DND-41 (cell line): ENCODE results near the gene PIAS3.
A peak's percentile ranks its signal among the peaks of the same experiment; 100 is the strongest.
"Not testable (repeated sequence)": the region's sequence is repeated elsewhere in the genome, so short reads cannot be mapped to it uniquely, and the experiment has no call there.

ENCODE experiments used
- ATAC-seq: fragments of 200-7000 bp; cut with Tn5 transposase; 3 replicates; pipeline ENCODE4 v1.9.1; 2021; ENCODE audit warnings: low read depth; ENCODE audit not compliant: insufficient read depth
- DNase-seq: peaks from one replicate; pipeline ENCODE4 v3.0.0-alpha.2; 2020
- H2AFZ ChIP-seq: 2 replicates; pipeline ENCODE4 v1.6.0; 2012; ENCODE audit warnings: low read depth, low read length
- H3K27ac ChIP-seq: 2 replicates; pipeline ENCODE4 v1.5.1; 2012; ENCODE audit warnings: low read length, inconsistent platforms
- H3K27me3 ChIP-seq: fragments of 200-600 bp; sonication (generic); 2 replicates; pipeline ENCODE4 v1.6.0; 2012; ENCODE audit warnings: low read length, mild to moderate bottlenecking, inconsistent platforms; ENCODE audit not compliant: insufficient read depth, poor library complexity
- H3K36me3 ChIP-seq: 2 replicates; pipeline ENCODE4 v1.5.1; 2012; ENCODE audit warnings: low read length, inconsistent platforms; ENCODE audit not compliant: insufficient read depth
- H3K4me1 ChIP-seq: 2 replicates; pipeline ENCODE4 v1.5.1; 2012; ENCODE audit warnings: mild to moderate bottlenecking, low read length; ENCODE audit not compliant: insufficient read depth
- H3K4me2 ChIP-seq: 2 replicates; pipeline ENCODE4 v1.6.0; 2012; ENCODE audit warnings: mild to moderate bottlenecking, moderate library complexity, low read length, inconsistent platforms; ENCODE audit not compliant: insufficient read depth
- H3K4me3 ChIP-seq, 2 experiments: fragments of 200-600 bp in 1 of 2; shearing (Covaris generic) in 1 of 2; 2 replicates each; pipeline ENCODE4 v1.5.1; 2012 to 2016; ENCODE audit warnings: inconsistent platforms in 2 of 2, low read length in 2 of 2, mild to moderate bottlenecking in 2 of 2, low read depth in 1 of 2, moderate library complexity in 1 of 2
- H3K79me2 ChIP-seq: 2 replicates; pipeline ENCODE4 v1.6.0; 2012; ENCODE audit warnings: low read length, inconsistent platforms; ENCODE audit not compliant: insufficient read depth
- H3K9ac ChIP-seq: 2 replicates; pipeline ENCODE4 v1.6.0; 2012; ENCODE audit warnings: low read depth, mild to moderate bottlenecking, inconsistent platforms, low read length, moderate library complexity
- H3K9me3 ChIP-seq: 2 replicates; pipeline ENCODE4 v1.5.1; 2012; ENCODE audit warnings: low read length, moderate library complexity, mild to moderate bottlenecking, inconsistent platforms; ENCODE audit not compliant: insufficient read depth, severe bottlenecking
- H4K20me1 ChIP-seq: 2 replicates; pipeline ENCODE4 v1.6.0; 2012; ENCODE audit warnings: low read length; ENCODE audit not compliant: insufficient read depth
- EZH2 ChIP-seq: IDR thresholded peaks from 3 replicates; pipeline ENCODE4 v1.6.1; 2012; ENCODE audit warnings: borderline replicate concordance, low read depth, mild to moderate bottlenecking, moderate library complexity, low read length, inconsistent platforms; ENCODE audit not compliant: severe bottlenecking
- TF ChIP-seq, protein P1 (sequence below): IDR thresholded peaks from 2 replicates; pipeline ENCODE4 v1.5.1; 2012; ENCODE audit warnings: borderline replicate concordance, low read length, moderate library complexity, mild to moderate bottlenecking; ENCODE audit not compliant: poor library complexity, severe bottlenecking; ENCODE audit errors: extremely low read depth

Gene PIAS3

DNA sequence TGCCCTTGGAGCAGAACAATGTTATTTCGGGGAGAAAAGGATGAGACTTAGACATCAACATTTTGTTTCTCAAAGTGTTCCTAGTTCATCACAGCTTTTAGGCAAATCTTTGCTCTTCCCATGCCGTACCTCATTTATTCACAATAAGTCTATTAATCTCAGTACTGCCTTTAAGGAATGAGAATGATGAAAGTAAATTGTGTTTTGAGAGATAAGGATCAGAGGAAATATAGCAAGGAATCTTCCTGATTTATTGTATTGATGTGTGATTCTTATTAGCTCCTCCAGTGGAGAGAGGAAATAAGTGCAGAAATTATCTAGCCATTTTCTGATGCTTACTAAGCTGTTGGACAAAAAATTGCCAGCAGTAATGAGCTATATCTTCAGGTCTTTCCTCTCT lies 32.9 kb downstream of the PIAS3 start:
- H2AFZ ChIP-seq, result no peak overlapping the region
- H3K27ac ChIP-seq, result no peak overlapping the region
- DNase-seq (no peak), ATAC-seq (no peak)
- TF ChIP-seq, protein P1, sequence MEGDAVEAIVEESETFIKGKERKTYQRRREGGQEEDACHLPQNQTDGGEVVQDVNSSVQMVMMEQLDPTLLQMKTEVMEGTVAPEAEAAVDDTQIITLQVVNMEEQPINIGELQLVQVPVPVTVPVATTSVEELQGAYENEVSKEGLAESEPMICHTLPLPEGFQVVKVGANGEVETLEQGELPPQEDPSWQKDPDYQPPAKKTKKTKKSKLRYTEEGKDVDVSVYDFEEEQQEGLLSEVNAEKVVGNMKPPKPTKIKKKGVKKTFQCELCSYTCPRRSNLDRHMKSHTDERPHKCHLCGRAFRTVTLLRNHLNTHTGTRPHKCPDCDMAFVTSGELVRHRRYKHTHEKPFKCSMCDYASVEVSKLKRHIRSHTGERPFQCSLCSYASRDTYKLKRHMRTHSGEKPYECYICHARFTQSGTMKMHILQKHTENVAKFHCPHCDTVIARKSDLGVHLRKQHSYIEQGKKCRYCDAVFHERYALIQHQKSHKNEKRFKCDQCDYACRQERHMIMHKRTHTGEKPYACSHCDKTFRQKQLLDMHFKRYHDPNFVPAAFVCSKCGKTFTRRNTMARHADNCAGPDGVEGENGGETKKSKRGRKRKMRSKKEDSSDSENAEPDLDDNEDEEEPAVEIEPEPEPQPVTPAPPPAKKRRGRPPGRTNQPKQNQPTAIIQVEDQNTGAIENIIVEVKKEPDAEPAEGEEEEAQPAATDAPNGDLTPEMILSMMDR, result peak; percentile 18
- no peak for TF ChIP-seq EZH2
- peak overlapping the region; percentile 85; the same call in 1 of the 2 replicates for H3K4me2 ChIP-seq
- H3K9ac ChIP-seq, result peak overlapping the region; percentile 84; the same call in 1 of the 2 replicates
- no peak overlapping the region for H3K4me3 ChIP-seq
- no peaks in the 10 kb centered on the region for H4K20me1 ChIP-seq
- peaks cover 53% of the 10 kb centered on the region for H3K36me3 ChIP-seq
- no peaks in the 10 kb centered on the region for H3K27me3 ChIP-seq
- peaks cover 43% of the 10 kb centered on the region for H3K79me2 ChIP-seq
- H3K9me3 ChIP-seq, result no peaks in the 10 kb centered on the region
- H3K4me1 ChIP-seq, result peaks cover 25% of the 10 kb centered on the region

DNA sequence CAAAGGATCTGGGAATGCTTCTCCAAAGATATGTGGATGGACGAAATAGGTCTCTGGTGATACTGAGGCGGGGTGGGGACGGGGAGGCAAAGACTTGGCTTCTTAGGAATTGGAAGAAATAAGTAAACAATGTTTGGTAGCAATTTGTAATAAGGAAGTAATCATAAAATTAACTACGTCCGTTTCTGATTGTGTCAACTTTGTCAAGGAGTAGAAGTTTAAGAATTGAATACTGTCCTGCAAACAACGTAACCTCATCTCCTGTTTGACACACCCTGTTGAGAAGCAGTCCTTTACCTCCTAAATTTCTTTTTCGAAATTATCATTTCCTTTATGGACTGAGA lies 34.4 kb downstream of the PIAS3 start:
- DNase-seq (no peak), ATAC-seq (no peak; the same call in 2 of the 3 replicates)
- peaks cover 37% of the 10 kb centered on the region for H3K36me3 ChIP-seq
- H3K4me2 ChIP-seq, result peak overlapping the region; percentile 85
- no peaks in the 10 kb centered on the region for H3K9me3 ChIP-seq
- peak overlapping the region; percentile 99 for H2AFZ ChIP-seq
- peaks cover 25% of the 10 kb centered on the region for H3K4me1 ChIP-seq
- peak overlapping the region; percentile 84 for H3K9ac ChIP-seq
- H3K4me3 ChIP-seq, result peak overlapping the region; percentile 80 to 86
- peak overlapping the region; percentile 88 for H3K27ac ChIP-seq
- TF ChIP-seq, protein P1, result no peak
- TF ChIP-seq EZH2, result no peak
- peaks cover 43% of the 10 kb centered on the region for H3K79me2 ChIP-seq
- no peaks in the 10 kb centered on the region for H3K27me3 ChIP-seq
- H4K20me1 ChIP-seq, result no peaks in the 10 kb centered on the region

- Histone ChIP-seq H3K4me3 (peak within 1 kb of the TSS; percentile 80 to 86), H4K20me1 (no peaks in the 10 kb centered on the region), H3K4me2 (peak within 1 kb of the TSS; percentile 85), H3K36me3 (peaks cover 31% of the 10 kb centered on the region), H3K4me1 (peaks cover 25% of the 10 kb centered on the region), H3K9ac (peak within 1 kb of the TSS; percentile 84), H3K27me3 (no peaks in the 10 kb centered on the region), H2AFZ (peak within 1 kb of the TSS; percentile 99), H3K79me2 (peaks cover 48% of the 10 kb centered on the region), H3K9me3 (no peaks in the 10 kb centered on the region), H3K27ac (peak within 1 kb of the TSS; percentile 88)
- ATAC-seq (peak; percentile 97), DNase-seq (peak; percentile 92)
- no peak for TF ChIP-seq EZH2
- TF ChIP-seq, protein P1, result no peak
These were observed 35.0 kb downstream of the PIAS3 start, which contains the start of the genes POLR3C and RNF115 for GRCh38 chr1:145823565-145824498. Gene POLR3C, plus strand, starts transcription at chr1:145824200. Its CDS starts 1,577 bp downstream, at chr1:145825777. Gene RNF115, minus strand, starts transcription at chr1:145824095. Its CDS starts 222 bp downstream, at chr1:145823873.

DNA sequence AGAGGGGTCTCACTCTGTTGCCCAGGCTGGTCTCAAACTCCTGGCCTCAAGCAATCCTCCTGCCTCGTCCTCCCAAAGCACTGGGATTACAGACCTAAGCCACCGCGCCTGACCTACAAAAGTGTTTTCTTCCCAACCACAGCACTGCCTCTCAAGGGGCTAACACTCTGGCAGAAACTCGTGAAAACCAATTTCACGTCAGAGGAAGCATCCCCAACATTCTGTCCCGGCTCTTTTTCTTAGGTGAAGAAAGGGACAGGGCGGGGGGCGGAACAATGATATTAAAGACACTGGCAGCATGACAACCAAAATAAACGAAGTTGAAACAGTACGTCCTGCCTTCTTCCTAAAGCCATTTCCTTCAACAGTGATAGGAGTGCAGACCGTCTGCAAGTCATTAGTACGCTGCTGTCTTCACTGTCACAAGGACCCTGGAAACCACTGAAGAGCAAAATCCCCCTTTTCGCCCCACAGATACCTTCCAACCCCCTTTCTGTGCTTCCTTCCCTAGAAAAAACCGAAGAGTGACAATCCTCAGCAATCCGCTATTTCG lies 36.0 kb downstream of the PIAS3 start:
- H3K27me3 ChIP-seq, H3K9me3 ChIP-seq, H3K27ac ChIP-seq, DNase-seq, ATAC-seq, H2AFZ ChIP-seq, H3K9ac ChIP-seq, H4K20me1 ChIP-seq: not testable (repeated sequence)
- Histone ChIP-seq H3K4me3 (peak overlapping the region in 1 of 2 experiments; percentile 40; a peak in 1 of 4 replicates), H3K4me1 (peaks cover 25% of the 10 kb centered on the region), H3K36me3 (peaks cover 21% of the 10 kb centered on the region), H3K79me2 (peaks cover 51% of the 10 kb centered on the region), H3K4me2 (peak overlapping the region; percentile 44; the same call in 1 of the 2 replicates)

- H3K27me3 ChIP-seq, H3K4me2 ChIP-seq, H3K27ac ChIP-seq, H3K4me1 ChIP-seq, H2AFZ ChIP-seq, H4K20me1 ChIP-seq, ATAC-seq, H3K9me3 ChIP-seq, H3K4me3 ChIP-seq, H3K36me3 ChIP-seq, DNase-seq, H3K9ac ChIP-seq: not testable (repeated sequence)
- H3K79me2 ChIP-seq, result peaks cover 21% of the 10 kb centered on the region
These were observed 40.8 kb downstream of the PIAS3 start for GRCh38 chr1:145818095-145818494.
